ENCODE data around the gene CAMTA1. TPM values are rescaled to one million over a fixed set of nuclear protein-coding genes. Genes with fewer than 3 reads are reported as not detected.

CAMTA1 gene
- total RNA-seq, 1 experiment from 2014 or later = 50.3 TPM

DNA sequence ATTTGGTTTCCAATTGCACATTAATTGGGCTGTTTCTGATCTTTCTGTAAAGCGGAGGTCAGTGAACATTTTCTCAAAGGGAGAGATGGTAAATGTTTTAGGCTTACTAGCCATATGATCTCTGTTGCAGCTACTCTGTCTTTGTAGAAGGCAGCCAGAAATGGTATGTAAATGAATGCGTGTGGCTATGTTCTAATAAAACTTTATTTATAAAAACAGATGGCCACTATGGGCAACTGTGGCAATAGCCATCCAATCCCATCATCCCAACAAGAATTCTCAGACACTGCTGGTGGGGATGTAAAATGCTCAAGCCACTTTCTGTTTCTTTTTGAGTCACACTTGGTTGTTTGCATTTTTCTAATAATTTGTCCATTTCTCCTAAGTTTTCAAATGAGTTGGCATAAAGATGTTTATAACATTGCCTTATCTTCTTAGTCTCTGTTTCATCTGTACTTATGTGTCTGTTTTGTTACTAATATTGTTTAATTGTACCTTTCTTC is 537.1 kb downstream of the CAMTA1 start:
- Mint-ChIP-seq H3K4me1 (ENCODE audit: low read depth, unreplicated experiment) (peaks cover 9% of the 10 kb centered on the region), H3K9me3 (ENCODE audit: low read depth, unreplicated experiment) (no peaks in the 10 kb centered on the region), H3K27ac (ENCODE audit: unreplicated experiment) (no peak overlapping the region), H3K4me3 (ENCODE audit: low read depth, unreplicated experiment) (no peak overlapping the region), H3K27me3 (ENCODE audit: unreplicated experiment) (peaks cover 8% of the 10 kb centered on the region), H3K36me3 (ENCODE audit: insufficient read depth, unreplicated experiment) (no peaks in the 10 kb centered on the region)
- no TSS peak for BruUV-seq (replicated peaks)
- TF ChIP-seq, protein P1, sequence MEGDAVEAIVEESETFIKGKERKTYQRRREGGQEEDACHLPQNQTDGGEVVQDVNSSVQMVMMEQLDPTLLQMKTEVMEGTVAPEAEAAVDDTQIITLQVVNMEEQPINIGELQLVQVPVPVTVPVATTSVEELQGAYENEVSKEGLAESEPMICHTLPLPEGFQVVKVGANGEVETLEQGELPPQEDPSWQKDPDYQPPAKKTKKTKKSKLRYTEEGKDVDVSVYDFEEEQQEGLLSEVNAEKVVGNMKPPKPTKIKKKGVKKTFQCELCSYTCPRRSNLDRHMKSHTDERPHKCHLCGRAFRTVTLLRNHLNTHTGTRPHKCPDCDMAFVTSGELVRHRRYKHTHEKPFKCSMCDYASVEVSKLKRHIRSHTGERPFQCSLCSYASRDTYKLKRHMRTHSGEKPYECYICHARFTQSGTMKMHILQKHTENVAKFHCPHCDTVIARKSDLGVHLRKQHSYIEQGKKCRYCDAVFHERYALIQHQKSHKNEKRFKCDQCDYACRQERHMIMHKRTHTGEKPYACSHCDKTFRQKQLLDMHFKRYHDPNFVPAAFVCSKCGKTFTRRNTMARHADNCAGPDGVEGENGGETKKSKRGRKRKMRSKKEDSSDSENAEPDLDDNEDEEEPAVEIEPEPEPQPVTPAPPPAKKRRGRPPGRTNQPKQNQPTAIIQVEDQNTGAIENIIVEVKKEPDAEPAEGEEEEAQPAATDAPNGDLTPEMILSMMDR (IDR thresholded peaks at IDR 0.05; ENCODE audit: unreplicated experiment) = no peak
- intact Hi-C loops (cut with micrococcal nuclease; ENCODE audit: unreplicated experiment) = no loop called here
- no peak for DNase-seq
- CTCF ChIA-PET = no interaction called here

DNA sequence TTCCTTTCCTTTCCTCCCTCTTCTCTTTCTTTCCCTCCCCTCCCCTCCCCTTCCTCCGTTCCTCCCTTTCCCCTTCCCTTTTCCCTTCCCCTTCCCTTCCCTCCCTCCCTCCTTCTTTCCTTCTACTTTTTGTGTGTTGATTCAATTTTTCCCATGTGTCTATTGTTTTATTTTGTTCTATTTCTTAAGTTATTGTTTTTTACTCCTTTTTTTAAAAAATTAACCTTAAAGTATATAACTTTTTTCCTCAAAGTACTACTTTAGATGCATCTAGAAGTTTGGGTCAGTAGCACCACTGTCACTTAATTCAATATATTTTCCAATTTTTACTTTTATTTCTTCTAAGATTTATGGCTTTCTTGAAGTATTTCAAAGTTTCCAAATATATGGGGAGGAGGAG is 537.7 kb downstream of the CAMTA1 start:
- TF ChIP-seq, protein P1 (IDR thresholded peaks at IDR 0.05; ENCODE audit: unreplicated experiment) = no peak
- no peak for DNase-seq
- intact Hi-C loops (cut with micrococcal nuclease; ENCODE audit: unreplicated experiment) = no loop called here
- Mint-ChIP-seq H3K27me3 (ENCODE audit: unreplicated experiment) (peaks cover 13% of the 10 kb centered on the region), H3K4me1 (ENCODE audit: low read depth, unreplicated experiment) (peaks cover 9% of the 10 kb centered on the region), H3K4me3 (ENCODE audit: low read depth, unreplicated experiment) (no peak overlapping the region), H3K36me3 (ENCODE audit: insufficient read depth, unreplicated experiment) (no peaks in the 10 kb centered on the region), H3K27ac (ENCODE audit: unreplicated experiment) (no peak overlapping the region), H3K9me3 (ENCODE audit: low read depth, unreplicated experiment) (no peaks in the 10 kb centered on the region)
- BruUV-seq (replicated peaks) = no TSS peak
- CTCF ChIA-PET = no interaction called here

DNA sequence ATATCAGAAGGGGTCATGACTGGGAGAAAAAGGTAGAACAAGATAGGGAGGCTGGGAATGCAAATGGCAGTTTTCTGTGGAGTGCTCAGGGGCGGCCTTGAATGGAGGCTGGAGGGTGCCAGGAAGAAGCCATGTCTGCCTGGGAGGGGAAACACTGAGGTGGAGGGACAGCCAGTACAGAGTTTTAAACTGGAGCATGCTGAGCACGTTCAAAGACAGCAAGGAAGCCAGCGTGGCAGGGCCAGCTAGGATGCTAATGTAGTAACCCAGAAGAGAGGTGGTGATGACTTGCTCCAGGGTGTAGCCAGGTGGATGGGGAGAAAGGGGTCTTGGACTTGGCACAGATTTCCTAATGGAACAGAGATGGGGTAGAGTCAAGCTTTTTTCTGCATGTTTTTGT is 540.0 kb downstream of the CAMTA1 start:
- Mint-ChIP-seq H3K27ac (ENCODE audit: unreplicated experiment) (no peak overlapping the region), H3K4me1 (ENCODE audit: low read depth, unreplicated experiment) (peaks cover 9% of the 10 kb centered on the region), H3K4me3 (ENCODE audit: low read depth, unreplicated experiment) (no peak overlapping the region), H3K27me3 (ENCODE audit: unreplicated experiment) (peaks cover 21% of the 10 kb centered on the region), H3K36me3 (ENCODE audit: insufficient read depth, unreplicated experiment) (no peaks in the 10 kb centered on the region), H3K9me3 (ENCODE audit: low read depth, unreplicated experiment) (no peaks in the 10 kb centered on the region)
- TF ChIP-seq, protein P1 (IDR thresholded peaks at IDR 0.05; ENCODE audit: unreplicated experiment) = no peak
- BruUV-seq (replicated peaks) = no TSS peak
- CTCF ChIA-PET = no interaction called here
- no peak for DNase-seq
- intact Hi-C loops (cut with micrococcal nuclease; ENCODE audit: unreplicated experiment) = no loop called here

DNA sequence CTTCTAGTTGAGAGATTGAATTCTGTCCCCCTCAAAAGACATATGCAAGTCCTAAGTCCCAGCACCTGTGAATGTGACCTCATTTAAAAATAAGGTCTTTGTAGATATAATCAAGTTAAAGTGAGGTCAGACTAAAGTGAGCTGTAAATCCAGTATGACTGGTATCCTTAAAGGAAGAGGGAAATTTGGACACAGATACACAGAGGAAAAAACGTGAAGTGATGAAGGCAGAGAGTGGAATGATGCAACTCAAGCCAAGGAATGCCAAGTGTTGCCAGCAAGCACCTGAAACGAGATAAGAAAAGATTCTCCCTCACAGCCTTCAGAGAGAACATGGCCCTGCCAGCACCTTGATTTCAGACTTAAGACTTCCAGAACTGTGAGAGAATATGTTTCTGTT is 541.1 kb downstream of the CAMTA1 start:
- TF ChIP-seq, protein P1 (IDR thresholded peaks at IDR 0.05; ENCODE audit: unreplicated experiment) = no peak
- H3K27ac Mint-ChIP-seq (ENCODE audit: unreplicated experiment) = no peak overlapping the region
- H3K9me3 Mint-ChIP-seq (ENCODE audit: low read depth, unreplicated experiment) = no peaks in the 10 kb centered on the region
- H3K4me1 Mint-ChIP-seq (ENCODE audit: low read depth, unreplicated experiment) = peaks cover 9% of the 10 kb centered on the region
- CTCF ChIA-PET = no interaction called here
- no peak for DNase-seq
- no peak overlapping the region for H3K4me3 Mint-ChIP-seq (ENCODE audit: low read depth, unreplicated experiment)
- no peaks in the 10 kb centered on the region for H3K36me3 Mint-ChIP-seq (ENCODE audit: insufficient read depth, unreplicated experiment)
- no TSS peak for BruUV-seq (replicated peaks)
- intact Hi-C loops (cut with micrococcal nuclease; ENCODE audit: unreplicated experiment) = no loop called here
- H3K27me3 Mint-ChIP-seq (ENCODE audit: unreplicated experiment) = peaks cover 21% of the 10 kb centered on the region
